BJ (cell line): ENCODE measurements around the gene MOV10. TPM values are rescaled to one million over a fixed set of nuclear protein-coding genes. Genes with fewer than 3 reads are reported as not detected.

Experiments
- CTCF ChIA-PET: fragments of 350-600 bp; formaldehyde crosslinking; extraction: SDS; loops from one replicate; lab custom pipeline; 2021; ENCODE audit warnings: antibody characterized with exemption, inconsistent platforms; lab: Yijun Ruan, JAX
- POLR2A ChIA-PET: fragments of 300-600 bp; sonication (Branson Sonifier 250); formaldehyde crosslinking; extraction: SDS; loops from one replicate; lab custom pipeline; 2021; ENCODE audit warnings: antibody characterized with exemption; lab: Charles Lee
- DNase-seq: peaks from one replicate; pipeline ENCODE4 v3.0.0-alpha.2; 2011; ENCODE audit warnings: low read depth
- H3K27me3 ChIP-seq: 2 replicates; pipeline ENCODE4 v1.6.0; 2011; ENCODE audit warnings: low read length; ENCODE audit not compliant: control insufficient read depth, insufficient read depth
- H3K36me3 ChIP-seq: 2 replicates; pipeline ENCODE4 v1.5.1; 2011; ENCODE audit warnings: low read length; ENCODE audit not compliant: control insufficient read depth, insufficient read depth
- H3K4me3 ChIP-seq: 2 replicates; pipeline ENCODE4 v1.5.1; 2011; ENCODE audit warnings: low read depth, mild to moderate bottlenecking, control low read depth, low read length
- polyA plus RNA-seq: library from polyadenylated mRNA; depleted of rRNA; stranded (reverse); fragments of >200 nt; gene quantifications from 2 replicates; pipeline ENCODE4 v1.2.3, GENCODE V29; 2011
- TF ChIP-seq, protein P1 (sequence below): IDR thresholded peaks from 2 replicates; pipeline ENCODE4 v1.5.1; 2011; ENCODE audit warnings: low read depth, mild to moderate bottlenecking, control low read depth, inconsistent platforms, low read length, moderate library complexity; ENCODE audit not compliant: insufficient read depth

The MOV10 gene
- polyA plus RNA-seq, 1 experiment = 93.7 TPM

DNA sequence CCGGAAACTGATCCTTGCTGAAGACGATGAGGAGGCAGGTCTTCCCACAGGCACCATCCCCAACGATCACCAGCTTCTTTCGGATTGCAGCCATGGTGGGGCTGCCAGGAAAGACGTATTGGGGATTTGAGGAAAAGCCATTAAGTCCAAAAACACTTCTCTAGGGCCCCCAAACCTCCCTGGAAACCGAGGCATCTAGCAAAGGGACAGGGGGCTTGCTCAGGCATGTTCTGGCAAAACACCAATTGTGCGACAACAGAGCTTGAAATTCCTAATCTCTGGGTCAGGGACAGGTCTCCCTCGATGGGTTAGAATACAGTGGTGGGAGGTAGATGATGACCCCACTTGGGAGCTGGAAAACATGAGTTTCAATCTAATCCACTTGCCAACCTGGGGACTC lies 29.2 kb downstream of the MOV10 start:
- peaks cover 24% of the 10 kb centered on the region for H3K36me3 ChIP-seq
- ChIA-PET CTCF (interaction anchor here (1.6 to 2.0 kb wide), 3 partner anchors 29 to 313 kb away, joined by 6 to 9 read pairs (median 7); partner anchors contain the start of gene MOV10), POLR2A (interaction anchor here (0.5 to 0.6 kb wide), 2 partner anchors 29 to 102 kb away, joined by 4 read pairs; no protein-coding TSS in a partner anchor)
- DNase-seq = no peak
- no peak overlapping the region for H3K4me3 ChIP-seq
- H3K27me3 ChIP-seq = no peaks in the 10 kb centered on the region
- TF ChIP-seq, protein P1, sequence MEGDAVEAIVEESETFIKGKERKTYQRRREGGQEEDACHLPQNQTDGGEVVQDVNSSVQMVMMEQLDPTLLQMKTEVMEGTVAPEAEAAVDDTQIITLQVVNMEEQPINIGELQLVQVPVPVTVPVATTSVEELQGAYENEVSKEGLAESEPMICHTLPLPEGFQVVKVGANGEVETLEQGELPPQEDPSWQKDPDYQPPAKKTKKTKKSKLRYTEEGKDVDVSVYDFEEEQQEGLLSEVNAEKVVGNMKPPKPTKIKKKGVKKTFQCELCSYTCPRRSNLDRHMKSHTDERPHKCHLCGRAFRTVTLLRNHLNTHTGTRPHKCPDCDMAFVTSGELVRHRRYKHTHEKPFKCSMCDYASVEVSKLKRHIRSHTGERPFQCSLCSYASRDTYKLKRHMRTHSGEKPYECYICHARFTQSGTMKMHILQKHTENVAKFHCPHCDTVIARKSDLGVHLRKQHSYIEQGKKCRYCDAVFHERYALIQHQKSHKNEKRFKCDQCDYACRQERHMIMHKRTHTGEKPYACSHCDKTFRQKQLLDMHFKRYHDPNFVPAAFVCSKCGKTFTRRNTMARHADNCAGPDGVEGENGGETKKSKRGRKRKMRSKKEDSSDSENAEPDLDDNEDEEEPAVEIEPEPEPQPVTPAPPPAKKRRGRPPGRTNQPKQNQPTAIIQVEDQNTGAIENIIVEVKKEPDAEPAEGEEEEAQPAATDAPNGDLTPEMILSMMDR = no peak

DNA sequence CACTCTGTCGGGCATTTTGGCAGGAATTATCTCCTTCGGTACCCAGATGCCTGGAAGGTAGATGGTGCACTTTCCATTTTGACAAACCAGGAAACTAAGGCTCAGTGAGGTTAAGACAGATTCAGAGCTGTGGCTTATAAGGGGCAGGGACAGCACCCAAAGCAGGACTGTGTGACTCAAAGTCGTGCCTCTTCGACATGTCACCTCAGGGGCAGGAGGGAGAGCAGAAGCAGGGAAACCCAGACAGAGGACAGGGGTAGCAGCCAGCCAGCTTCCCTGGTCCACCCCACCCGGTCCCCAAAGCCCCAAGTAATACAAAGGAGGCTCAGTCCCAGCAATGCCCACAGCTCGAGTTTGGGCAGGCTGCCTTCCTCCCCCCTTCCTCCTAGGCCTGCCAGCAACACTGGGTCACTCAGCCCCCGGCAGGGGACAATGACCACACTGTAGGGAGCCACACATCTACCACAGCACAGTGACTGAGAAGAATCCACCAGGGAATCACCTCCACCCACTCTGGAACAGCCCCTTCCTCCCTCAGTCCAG lies 30.0 kb downstream of the MOV10 start:
- ChIA-PET POLR2A (interaction anchor here (0.6 to 1.0 kb wide), 3 partner anchors 11 to 311 kb away, joined by 3 to 4 read pairs (median 4); no protein-coding TSS in a partner anchor), CTCF (interaction anchor here (1.0 to 2.0 kb wide), 9 partner anchors 11 to 346 kb away, joined by 3 to 9 read pairs (median 4); partner anchors contain the start of gene MOV10)
- TF ChIP-seq, protein P1 = no peak
- Histone ChIP-seq H3K27me3 (no peaks in the 10 kb centered on the region), H3K4me3 (peak overlapping the region; percentile 70), H3K36me3 (peaks cover 21% of the 10 kb centered on the region)
- DNase-seq = no peak

DNA sequence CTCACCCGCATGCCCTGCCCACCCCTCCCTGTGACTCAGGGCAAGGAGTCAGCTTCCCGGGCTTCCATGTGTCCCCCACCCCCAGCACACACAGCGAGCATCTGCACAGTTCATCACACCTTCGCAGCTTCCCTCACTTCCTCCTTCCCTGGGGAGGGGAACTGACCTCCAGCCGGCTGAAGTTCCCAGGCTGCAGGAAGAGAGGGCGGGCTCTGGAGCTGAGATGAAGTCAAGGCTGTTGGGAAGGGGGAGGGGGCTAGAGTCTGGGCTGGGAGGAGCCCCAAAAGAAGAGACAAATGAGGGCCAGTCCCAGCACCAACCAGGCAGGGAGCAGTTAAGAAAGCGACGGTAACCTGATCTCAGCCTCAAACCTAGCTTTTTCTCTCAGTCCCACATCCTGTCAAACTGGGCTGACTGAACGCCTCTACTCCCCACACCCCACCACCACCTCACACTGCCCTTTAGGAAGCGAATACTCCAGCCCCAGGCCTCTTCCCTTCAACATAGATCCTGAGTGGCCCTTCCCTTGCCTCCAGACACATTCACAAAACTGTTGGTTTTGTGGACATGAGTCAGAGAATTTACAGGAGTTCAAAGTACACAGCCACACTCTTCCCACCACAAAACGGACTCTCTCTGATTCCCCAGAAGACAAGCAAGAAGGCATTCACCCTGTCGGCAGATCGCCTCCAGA lies 30.6 kb downstream of the MOV10 start:
- POLR2A ChIA-PET = interaction anchor here (0.6 to 1.0 kb wide), 3 partner anchors 10 to 311 kb away, joined by 3 to 4 read pairs (median 4); no protein-coding TSS in a partner anchor
- Histone ChIP-seq H3K4me3 (peak overlapping the region; percentile 70), H3K27me3 (no peaks in the 10 kb centered on the region), H3K36me3 (peaks cover 21% of the 10 kb centered on the region)
- peak; percentile 88 for DNase-seq
- CTCF ChIA-PET = interaction anchor here (1.0 to 2.0 kb wide), 9 partner anchors 11 to 346 kb away, joined by 3 to 9 read pairs (median 4); partner anchors contain the start of gene MOV10
- TF ChIP-seq, protein P1 = no peak

DNA sequence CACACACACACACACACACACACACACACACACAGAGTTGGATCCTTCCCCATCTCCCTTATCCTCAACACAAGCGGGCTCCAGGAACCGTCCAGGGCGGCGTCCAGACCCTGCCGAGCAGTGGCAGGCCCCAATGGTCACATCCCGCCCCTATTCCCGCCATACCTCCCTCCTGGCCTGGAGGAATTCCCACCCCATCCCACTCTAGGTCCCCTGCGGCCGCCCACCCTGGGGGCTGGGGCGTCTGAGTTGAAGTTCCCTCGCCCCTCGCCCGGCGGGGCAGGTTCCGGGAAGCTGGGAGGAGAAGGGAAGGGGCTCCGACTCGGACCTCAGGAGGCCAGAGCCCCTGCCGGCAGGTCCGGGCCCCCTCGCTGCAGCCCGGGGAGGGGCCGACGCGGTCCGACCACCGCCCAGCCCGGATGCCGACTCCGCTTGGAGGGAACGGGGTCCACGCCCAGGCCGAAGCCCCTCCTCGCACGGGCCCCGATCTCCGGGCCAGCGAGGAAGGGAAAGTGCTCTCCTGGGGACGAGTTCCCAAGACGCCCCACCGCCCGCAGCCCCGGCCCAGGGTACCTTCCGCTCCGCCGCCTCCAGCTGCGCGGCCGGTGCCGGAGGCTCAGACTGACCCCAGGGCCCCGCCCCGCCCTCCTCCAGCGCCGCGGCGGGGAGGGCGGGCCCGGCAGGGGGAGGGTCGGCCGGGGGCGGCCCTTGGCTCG lies 32.2 kb downstream of the MOV10 start, which contains the start of gene RHOC:
RHOC (minus strand) TSS at position 623 of the 716 bp plus-strand sequence. CDS start 3,328 bp downstream, outside the sequence.
- POLR2A ChIA-PET = no interaction called here
- Histone ChIP-seq H3K36me3 (peaks cover 14% of the 10 kb centered on the region), H3K4me3 (peak within 1 kb of the TSS; percentile 70), H3K27me3 (no peaks in the 10 kb centered on the region)
- TF ChIP-seq, protein P1 = no peak
- DNase-seq = no peak
- CTCF ChIA-PET = interaction anchor here (0.8 to 5.1 kb wide), 8 partner anchors 13 to 1036 kb away, joined by 3 to 28 read pairs (median 4); partner anchors contain the start of gene ST7L
